ENCODE results near the gene CC2D1B. TPM values are rescaled to one million over a fixed set of nuclear protein-coding genes. Genes with fewer than 3 reads are reported as not detected.

Gene CC2D1B
- total RNA-seq, 2 donors from 2014 or later: 25.2 to 27.3 TPM

DNA sequence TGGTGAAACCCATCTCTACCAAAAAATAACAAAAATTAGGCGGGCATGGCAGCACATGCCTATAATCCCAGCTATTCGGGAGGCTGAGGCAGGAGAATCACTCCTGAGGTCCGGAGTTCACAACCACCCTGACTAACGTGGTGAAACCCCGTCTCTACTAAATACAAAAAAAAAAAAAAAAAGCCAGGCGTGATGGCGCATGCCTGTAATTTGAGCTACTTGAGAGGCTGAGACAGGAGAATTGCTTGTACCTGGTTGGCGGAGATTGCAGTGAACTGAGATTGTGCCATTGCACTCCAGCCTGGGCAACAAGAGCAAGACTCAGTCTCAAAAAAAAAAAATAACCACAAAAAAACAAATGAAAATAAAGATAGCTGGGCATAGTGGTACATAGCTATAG, 42.3 kb downstream of the CC2D1B start:
- intact Hi-C loops (cut with DNase I): no loop called here
- no peak for DNase-seq
- H3K9me3 ChIP-seq: no peaks in the 10 kb centered on the region
- no peaks in the 10 kb centered on the region for H3K36me3 ChIP-seq
- no peak overlapping the region for H3K4me3 ChIP-seq
- TF ChIP-seq, protein P1, sequence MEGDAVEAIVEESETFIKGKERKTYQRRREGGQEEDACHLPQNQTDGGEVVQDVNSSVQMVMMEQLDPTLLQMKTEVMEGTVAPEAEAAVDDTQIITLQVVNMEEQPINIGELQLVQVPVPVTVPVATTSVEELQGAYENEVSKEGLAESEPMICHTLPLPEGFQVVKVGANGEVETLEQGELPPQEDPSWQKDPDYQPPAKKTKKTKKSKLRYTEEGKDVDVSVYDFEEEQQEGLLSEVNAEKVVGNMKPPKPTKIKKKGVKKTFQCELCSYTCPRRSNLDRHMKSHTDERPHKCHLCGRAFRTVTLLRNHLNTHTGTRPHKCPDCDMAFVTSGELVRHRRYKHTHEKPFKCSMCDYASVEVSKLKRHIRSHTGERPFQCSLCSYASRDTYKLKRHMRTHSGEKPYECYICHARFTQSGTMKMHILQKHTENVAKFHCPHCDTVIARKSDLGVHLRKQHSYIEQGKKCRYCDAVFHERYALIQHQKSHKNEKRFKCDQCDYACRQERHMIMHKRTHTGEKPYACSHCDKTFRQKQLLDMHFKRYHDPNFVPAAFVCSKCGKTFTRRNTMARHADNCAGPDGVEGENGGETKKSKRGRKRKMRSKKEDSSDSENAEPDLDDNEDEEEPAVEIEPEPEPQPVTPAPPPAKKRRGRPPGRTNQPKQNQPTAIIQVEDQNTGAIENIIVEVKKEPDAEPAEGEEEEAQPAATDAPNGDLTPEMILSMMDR (IDR thresholded peaks at IDR 0.05): no peak
- H3K27me3 ChIP-seq: no peaks in the 10 kb centered on the region
- no peak overlapping the region for H3K9ac ChIP-seq (ENCODE audit: low read depth in 2 of 2, low read length in 2 of 2)
- H3K4me1 ChIP-seq: no peaks in the 10 kb centered on the region
- no peak overlapping the region for H3K27ac ChIP-seq

DNA sequence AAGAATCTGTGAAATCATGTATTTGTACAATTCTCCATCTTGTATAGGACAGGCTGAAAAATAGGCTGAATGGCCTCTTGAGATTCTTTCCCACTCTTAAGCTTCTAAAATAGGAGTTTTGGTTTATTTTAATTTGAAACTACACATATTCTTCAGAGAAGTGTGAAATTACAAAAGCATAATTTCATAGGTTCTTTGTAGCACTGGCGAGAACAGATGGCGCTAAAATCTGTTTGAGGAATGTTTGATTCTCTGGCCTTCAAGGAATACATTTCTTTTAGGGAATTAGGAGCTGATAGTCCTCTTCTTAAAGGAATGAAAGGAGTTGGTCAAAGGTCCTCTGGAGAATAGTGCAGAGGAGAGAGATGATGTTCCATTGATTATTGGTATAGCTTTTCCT, 44.9 kb downstream of the CC2D1B start:
- H3K27me3 ChIP-seq: no peaks in the 10 kb centered on the region
- H3K9ac ChIP-seq (ENCODE audit: low read depth in 2 of 2, low read length in 2 of 2): no peak overlapping the region
- H3K27ac ChIP-seq: no peak overlapping the region
- no peaks in the 10 kb centered on the region for H3K36me3 ChIP-seq
- TF ChIP-seq, protein P1 (IDR thresholded peaks at IDR 0.05): no peak
- no peak overlapping the region for H3K4me3 ChIP-seq
- no peak for DNase-seq
- intact Hi-C loops (cut with DNase I): no loop called here
- no peaks in the 10 kb centered on the region for H3K9me3 ChIP-seq
- no peaks in the 10 kb centered on the region for H3K4me1 ChIP-seq

DNA sequence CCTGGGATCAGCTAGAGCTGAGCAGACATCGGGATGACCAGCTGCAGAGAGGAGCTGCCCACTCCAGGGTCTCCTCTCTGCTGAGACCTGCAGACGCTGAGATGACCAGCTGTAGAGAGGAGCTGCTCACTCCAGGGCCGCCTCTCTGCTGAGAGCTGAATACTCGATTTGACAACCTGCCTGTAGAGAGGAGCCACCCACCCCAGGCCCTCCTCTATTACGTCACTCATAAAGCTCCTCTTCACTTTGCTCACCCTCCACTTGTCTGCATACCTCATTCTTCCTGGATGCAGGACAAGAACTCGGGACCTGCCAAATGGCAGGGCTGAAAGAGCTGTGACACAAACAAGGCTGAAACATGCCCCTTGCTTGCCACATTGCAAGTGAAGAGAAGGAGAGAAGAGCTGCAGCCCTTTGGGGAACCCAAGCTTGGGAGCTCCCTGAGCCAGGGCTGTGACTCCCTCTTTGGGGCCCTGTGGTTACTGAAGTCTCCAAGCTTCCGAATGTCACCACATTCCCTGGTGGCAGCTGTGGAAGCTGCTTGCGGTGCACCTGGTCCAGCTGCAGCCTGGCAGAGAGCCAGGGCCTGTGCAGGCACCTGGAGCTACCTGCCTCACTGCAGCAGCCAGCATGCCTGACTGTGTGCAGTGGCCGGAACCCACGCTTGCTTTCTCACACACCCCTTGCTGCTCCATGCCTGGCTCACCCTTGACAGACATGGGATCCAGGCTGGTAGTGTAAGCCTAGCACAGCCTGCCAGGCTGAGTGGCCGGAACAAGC, 59.6 kb downstream of the CC2D1B start:
- Histone ChIP-seq H3K4me3 (no peak overlapping the region), H3K27ac (no peak overlapping the region), H3K4me1 (no peaks in the 10 kb centered on the region), H3K36me3 (no peaks in the 10 kb centered on the region), H3K9me3 (no peaks in the 10 kb centered on the region), H3K27me3 (no peaks in the 10 kb centered on the region), H3K9ac (ENCODE audit: low read depth in 2 of 2, low read length in 2 of 2) (no peak overlapping the region)
- intact Hi-C loops (cut with DNase I): no loop called here
- TF ChIP-seq, protein P1 (IDR thresholded peaks at IDR 0.05): no peak
- no peak for DNase-seq

DNA sequence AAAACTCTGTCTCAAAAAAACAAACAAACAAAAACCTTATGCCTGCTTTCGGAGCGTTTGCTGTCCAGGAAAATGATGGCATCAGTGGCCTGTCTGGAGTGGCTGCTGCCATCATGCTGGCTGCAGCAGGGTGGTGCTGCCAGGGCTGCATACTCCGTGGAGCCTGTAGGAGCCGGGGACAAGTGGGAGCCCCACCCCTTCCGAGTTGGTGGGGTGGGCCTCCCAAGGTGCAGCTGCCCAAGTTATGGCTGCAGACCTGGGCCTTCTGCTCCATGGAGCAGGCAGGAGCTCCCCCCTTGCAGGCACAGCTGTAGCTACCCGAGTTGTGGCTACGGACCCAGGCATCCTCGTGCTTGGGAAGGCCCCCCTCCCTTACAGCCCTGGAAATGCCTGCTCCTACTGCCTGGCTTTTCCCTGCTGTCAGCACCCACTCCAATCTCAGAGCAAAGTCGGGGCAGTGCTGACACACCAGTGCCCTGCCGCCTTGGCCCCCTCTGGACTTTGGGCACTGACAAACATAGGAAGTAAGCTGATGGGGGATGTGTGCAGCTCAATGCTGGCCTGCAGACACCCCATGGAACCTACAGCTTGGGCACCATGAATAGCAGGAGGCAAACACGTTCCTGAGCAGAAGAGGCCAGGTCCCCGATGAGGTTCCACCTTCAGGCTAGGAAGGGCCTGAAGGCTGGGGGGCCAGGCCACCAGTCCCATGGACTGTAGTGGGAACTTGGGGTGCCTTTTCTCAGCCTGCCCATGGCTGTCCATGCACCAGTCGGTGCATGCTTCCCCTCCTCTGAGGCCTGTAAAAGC, 60.4 kb downstream of the CC2D1B start:
- H3K4me1 ChIP-seq: no peaks in the 10 kb centered on the region
- no peak overlapping the region for H3K27ac ChIP-seq
- intact Hi-C loops (cut with DNase I): no loop called here
- DNase-seq: no peak
- H3K4me3 ChIP-seq: no peak overlapping the region
- H3K9ac ChIP-seq (ENCODE audit: low read depth in 2 of 2, low read length in 2 of 2): no peak overlapping the region
- TF ChIP-seq, protein P1 (IDR thresholded peaks at IDR 0.05): no peak
- no peaks in the 10 kb centered on the region for H3K27me3 ChIP-seq
- H3K9me3 ChIP-seq: no peaks in the 10 kb centered on the region
- no peaks in the 10 kb centered on the region for H3K36me3 ChIP-seq

Other genes starting within 250 kb of the CC2D1B start
- gene ZFYVE9, start 224.1 kb downstream of the CC2D1B start, total RNA-seq: 10 to 100 TPM; 13.1 to 18.9 TPM
- 10 to 100 TPM in 1 of 2 donors, 1 to 10 TPM in 1; 4.9 to 19.6 TPM for gene ORC1, start 38.2 kb upstream of the CC2D1B start, total RNA-seq
- 10 to 100 TPM; 56.7 to 61.4 TPM for gene PRPF38A, start 38.4 kb upstream of the CC2D1B start, total RNA-seq
- 10 to 100 TPM; 20.0 to 27.4 TPM for gene TUT4, start 186.9 kb upstream of the CC2D1B start, total RNA-seq
- 1 to 10 TPM; 1.8 to 6.0 TPM for gene GPX7, start 236.2 kb upstream of the CC2D1B start, total RNA-seq

Data from colonic mucosa (tissue), 4 donors.